Hematopoietic multipotent progenitor cell treated with erythropoietin and hydrocortisone succinate and interleukin-3 and kit ligand, for 15 days (in vitro differentiated cells): Measurements from ENCODE around the gene HDAC11.

Source experiments
- DNase-seq: peaks from one replicate; pipeline ENCODE4 v3.0.0-alpha.2; 2015; ENCODE audit warnings: low spot score

Gene HDAC11

DNA sequence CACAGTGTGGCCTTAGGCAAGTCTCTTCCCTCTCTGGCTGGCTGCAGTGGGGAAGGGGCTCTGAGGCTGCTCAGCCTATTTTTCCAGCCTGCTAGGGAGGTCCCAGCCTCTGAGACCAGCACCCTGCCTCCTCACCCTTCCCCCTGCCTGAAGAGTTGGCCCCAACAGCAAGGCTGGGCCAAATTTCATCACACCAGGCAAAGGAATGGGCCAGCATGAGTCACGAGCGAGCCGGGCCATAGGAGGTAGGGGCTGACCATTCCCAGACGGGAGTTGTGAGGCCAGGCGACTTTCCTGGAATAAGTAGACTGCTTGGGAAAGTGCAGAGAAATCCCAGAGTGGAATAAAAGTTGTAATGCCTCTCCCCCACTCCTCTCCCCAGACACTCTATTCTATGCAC is 63.1 kb downstream of the HDAC11 start:
- no peak for DNase-seq

DNA sequence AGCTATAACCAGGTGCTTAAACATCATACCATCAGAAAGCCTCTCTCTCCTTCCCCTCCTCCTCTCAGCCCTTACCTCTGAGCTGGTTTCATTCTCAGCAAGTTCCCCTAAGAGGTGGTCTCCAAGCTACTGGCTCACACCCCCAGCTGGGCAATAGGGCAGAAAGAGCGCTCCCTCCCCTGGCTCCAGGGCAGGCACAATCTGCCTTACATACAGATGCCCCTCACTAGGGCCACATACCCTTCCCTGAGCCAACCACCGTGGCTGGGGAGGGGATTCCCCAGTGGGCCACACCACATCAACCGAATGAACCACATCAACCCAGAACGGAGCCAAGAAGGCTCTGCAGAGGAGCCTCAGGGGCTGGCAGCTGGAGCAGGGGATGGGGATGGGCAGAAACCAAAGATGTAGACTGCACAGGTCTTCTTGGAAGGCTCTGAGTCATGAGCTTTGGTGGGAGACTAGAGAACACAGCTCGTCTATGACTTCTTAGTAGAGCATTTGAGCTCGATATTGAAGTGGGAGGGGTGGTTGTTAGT is 64.3 kb downstream of the HDAC11 start:
- DNase-seq = no peak

DNA sequence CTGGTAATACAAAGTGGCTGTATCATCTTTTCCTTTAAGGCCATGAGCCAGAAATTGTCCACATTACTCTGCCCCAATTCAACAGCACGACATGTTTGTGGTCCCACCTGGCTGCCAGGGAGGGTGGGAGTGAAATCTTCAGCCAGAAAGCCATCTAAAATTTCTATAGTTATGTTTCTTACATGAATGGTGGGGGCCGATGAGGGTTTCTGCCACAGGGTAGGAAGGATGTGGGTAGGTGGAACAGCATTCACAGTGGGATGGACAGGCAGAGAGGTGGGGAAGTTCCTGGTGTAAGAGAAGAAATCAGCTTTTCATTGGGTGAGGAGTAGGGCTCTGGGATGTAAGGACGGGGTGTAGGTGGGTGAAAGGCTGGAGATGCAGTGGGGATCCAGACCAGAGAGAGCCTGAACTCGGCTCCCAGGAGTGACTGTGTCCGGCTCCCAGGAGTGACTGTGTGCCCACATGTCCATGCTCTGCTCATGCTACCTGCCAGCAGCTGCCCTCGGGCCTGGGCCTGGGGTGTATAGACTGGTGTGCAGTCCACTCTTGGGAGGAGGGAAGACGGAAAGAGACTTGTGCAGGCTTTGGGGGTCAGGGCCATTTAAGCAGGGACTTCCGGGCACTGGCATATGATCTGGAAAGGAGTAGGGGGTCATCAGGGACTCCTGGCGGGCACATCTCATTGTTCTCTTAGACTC is 65.0 kb downstream of the HDAC11 start:
- DNase-seq = no peak

DNA sequence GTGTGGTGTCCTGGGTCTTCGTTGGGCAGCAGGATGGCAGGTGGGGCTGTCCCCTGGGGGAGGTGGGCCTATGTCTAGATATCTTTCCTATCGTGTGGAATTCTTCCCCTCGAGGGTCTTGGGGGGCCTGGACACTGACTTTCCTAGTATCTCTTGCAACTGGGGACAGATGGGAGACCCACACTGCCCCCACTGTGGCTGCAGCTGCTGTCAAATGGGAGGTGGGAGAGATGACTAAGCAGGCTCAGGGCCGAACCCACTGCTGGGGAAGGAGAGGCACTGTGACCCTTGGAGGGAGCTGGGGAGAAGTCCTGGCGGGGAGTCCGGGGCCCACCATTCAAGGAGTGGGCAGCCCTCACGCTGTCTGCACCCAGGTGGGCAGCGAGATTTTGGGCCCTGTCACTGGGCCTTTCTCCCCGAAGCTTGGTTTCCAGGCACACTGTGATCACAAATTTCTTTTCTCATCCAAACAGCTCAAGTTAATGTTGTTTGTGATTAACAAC is 65.9 kb downstream of the HDAC11 start:
- DNase-seq = no peak

DNA sequence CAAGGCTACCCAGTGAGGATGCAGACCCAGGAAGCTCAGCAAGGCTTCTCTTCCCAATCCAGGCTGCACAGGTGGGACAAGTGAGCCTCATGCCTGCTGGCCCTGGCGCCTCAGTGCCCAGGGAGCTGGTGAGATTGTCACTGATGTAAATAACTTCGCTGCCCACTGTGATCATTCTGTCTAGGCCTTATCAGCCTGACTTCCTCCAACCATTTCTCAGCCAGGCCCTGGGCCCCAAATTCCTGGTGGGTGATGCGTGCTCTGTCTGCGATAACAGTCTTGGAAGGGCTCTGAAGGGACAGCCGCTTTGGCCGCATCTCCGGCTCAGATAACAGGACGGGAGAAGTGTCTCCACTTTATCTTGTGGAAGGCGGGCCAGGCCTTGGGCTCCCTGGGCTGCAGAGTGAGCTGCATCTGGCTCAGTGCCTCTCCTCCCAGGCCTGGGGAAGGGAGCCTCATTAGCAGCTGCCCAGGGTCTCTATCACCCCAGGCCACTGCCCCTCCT is 66.6 kb downstream of the HDAC11 start:
- DNase-seq = peak; percentile 14

DNA sequence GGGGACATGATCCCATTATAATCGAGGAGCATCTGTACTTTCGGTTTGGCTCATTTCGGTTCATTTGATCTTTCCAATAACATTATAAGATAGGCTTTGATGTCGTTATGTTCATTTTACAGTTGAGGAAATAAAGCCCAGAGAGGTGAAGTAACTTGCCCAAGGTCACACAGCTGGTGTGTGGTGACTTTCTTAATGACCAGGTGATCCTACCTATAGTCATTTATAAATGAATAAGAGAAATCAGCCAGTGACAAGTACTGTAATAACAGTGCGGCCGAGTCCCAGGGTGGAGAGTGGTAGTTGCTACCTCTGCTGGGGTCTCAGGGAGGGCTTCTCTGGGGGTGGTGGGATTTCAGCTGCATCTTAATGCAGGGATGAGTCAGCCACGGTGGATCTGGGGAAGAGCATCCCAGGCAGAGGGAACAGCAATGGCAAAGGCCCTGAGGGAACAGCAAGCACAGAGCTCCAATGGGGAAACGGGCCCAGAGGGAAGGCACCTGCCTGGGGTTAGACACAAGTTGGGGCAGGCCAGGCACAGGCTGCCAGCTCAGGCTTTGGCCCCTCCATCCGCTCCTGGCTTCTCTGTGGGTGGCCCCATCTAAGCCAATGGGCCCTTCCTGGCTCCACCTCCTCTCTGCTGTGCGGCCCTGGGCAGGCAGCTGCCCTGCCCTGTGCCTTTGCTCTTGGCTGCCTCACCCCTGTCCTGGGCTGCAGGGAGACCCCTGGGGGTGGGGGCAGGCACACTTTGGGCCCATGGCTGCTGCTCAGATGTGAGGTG is 67.7 kb downstream of the HDAC11 start:
- DNase-seq = no peak

- DNase-seq = no peak
Measured at GRCh38 chr3:13548696-13549622, 68.9 kb downstream of the HDAC11 start, which contains the start of gene FBLN2. FBLN2 (plus strand) TSS chr3:13549125; CDS start chr3:13570356, 21,231 bp downstream.

DNA sequence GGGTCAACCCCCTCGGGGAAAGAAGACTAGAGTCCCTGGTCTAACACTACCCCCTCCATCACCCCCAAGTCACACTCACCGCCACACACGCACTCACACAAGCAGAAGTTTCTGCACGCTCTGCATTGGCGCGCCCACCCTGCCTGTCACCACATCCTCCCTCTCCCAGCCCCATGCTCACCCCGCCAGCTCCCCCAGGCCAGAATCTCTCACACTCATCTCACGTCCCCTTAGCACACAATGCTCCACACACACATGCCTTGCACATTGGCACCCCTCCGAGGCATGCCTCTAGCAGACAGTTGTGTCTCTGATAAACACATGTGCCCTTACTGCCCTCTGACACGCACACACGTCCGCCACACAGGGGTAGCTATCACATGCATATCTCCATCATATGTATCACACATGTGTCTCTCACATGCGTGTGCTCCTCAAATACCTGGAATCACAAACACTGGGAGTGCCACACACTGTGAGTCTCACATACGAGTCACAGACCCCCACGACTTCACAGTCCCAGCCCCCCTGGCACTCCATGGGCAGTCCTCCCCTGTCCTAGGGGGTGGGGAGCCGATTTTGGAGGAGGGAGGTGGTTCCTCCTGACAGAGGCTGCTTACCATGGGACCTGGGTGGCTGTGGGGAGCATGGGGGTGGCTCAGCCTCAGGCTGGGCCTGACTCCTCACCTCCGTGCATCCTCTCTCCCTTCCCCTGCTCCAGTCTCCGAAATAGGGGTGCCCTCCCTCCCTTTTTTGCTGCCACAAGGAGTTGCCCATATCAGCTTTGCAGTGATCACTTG is 69.7 kb downstream of the HDAC11 start:
- no peak for DNase-seq

GRCh38 chr3:13550423-13550690 is 70.3 kb downstream of the HDAC11 start:
- no peak for DNase-seq

GRCh38 chr3:13550791-13551360 is 70.8 kb downstream of the HDAC11 start:
- no peak for DNase-seq

DNA sequence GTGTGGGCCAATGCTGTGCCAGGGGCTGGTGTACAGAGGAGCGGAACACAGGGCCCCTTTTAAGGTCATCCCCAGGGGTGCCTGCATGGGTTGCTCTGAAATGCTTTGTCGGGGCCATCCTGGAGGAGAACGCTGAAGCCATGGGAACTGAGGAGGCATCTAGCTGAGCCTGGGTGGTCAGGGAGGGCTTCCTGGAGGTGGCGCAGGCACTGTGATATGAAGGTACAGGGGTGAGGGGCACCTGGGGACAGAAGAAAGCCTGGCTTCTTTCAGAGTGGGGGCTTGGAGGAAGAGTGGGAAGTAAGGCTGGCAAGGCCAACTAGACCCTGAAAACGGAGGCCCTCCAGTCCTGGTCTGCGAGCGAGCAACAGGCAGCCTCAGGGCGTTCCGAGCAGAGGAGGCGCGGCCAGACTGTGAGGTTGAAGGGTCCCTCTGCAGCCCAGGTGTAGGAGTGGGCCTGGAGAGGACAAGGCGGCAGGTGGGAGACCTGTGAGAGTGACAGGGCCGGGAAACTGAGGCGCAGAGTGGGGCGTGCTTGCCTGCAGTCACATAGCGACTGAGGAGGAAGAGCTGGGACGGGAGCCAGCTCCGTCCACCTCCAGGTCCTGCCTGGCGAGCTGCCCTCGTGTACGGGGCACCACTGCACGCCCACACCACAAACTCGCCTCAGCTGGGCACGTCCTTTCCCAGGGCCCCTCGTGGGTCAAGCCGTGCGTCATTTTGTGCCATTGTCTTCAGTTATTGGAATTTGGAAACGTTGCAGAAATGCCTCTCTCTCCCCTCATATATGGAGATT is 72.9 kb downstream of the HDAC11 start:
- DNase-seq = no peak

- no peak for DNase-seq
Measured at GRCh38 chr3:13553686-13554085, 73.6 kb downstream of the HDAC11 start.

GRCh38 chr3:13555753-13556152 is 75.6 kb downstream of the HDAC11 start:
- DNase-seq = no peak
